Panc1 (cell line): ENCODE results near the gene PGM2.

ENCODE experiments used
- POLR2AphosphoS5 ChIP-seq: IDR thresholded peaks from 2 replicates; pipeline ENCODE4 v1.6.1; 2012; ENCODE audit warnings: mild to moderate bottlenecking, low read depth, low read length, moderate library complexity
- SIN3A ChIP-seq: IDR thresholded peaks from 2 replicates; pipeline ENCODE4 v1.6.1; 2012; ENCODE audit warnings: low read depth, mild to moderate bottlenecking, low read length, moderate library complexity, borderline replicate concordance; ENCODE audit not compliant: insufficient read depth
- TCF7L2 ChIP-seq: IDR thresholded peaks from 2 replicates; pipeline ENCODE4 v1.6.1; 2011; ENCODE audit warnings: mild to moderate bottlenecking, low read depth, low read length, inconsistent platforms
- TF ChIP-seq, protein P1 (sequence below): fragments of 450-650 bp; IDR thresholded peaks from 2 replicates; pipeline ENCODE4 v1.5.1; 2017; ENCODE audit warnings: mild to moderate bottlenecking
- TF ChIP-seq, protein P2 (sequence below), 2 experiments: IDR thresholded peaks; 2 replicates each; pipeline ENCODE4 v1.6.1; 2011 to 2012; ENCODE audit warnings: low read depth in 2 of 2, control low read depth in 1 of 2, low read length in 1 of 2, mild to moderate bottlenecking in 1 of 2, moderate library complexity in 1 of 2; ENCODE audit not compliant: insufficient read depth in 1 of 2

DNA sequence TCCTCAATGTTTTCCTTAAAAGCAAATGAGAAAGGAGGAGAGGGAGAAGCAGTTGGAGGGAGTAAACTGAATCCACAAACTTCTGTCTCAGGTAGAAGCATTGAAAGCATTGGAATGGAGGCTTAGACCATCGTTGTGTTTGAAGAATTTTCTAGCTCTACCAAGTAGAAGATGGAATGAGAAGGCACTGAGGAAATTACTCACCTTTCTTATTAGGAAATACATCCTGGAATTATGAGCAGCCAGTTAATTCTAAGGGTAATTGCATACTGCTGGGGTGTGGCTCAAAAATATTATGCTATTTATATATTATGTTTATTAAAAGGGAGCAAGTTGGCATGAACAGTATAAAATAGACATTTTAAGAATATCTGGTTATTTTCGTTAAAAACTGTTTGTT is 12.9 kb downstream of the PGM2 start:
- TF ChIP-seq, protein P1, sequence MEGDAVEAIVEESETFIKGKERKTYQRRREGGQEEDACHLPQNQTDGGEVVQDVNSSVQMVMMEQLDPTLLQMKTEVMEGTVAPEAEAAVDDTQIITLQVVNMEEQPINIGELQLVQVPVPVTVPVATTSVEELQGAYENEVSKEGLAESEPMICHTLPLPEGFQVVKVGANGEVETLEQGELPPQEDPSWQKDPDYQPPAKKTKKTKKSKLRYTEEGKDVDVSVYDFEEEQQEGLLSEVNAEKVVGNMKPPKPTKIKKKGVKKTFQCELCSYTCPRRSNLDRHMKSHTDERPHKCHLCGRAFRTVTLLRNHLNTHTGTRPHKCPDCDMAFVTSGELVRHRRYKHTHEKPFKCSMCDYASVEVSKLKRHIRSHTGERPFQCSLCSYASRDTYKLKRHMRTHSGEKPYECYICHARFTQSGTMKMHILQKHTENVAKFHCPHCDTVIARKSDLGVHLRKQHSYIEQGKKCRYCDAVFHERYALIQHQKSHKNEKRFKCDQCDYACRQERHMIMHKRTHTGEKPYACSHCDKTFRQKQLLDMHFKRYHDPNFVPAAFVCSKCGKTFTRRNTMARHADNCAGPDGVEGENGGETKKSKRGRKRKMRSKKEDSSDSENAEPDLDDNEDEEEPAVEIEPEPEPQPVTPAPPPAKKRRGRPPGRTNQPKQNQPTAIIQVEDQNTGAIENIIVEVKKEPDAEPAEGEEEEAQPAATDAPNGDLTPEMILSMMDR: no peak
- TF ChIP-seq TCF7L2 (no peak), POLR2AphosphoS5 (no peak), SIN3A (no peak)
- TF ChIP-seq, protein P2, sequence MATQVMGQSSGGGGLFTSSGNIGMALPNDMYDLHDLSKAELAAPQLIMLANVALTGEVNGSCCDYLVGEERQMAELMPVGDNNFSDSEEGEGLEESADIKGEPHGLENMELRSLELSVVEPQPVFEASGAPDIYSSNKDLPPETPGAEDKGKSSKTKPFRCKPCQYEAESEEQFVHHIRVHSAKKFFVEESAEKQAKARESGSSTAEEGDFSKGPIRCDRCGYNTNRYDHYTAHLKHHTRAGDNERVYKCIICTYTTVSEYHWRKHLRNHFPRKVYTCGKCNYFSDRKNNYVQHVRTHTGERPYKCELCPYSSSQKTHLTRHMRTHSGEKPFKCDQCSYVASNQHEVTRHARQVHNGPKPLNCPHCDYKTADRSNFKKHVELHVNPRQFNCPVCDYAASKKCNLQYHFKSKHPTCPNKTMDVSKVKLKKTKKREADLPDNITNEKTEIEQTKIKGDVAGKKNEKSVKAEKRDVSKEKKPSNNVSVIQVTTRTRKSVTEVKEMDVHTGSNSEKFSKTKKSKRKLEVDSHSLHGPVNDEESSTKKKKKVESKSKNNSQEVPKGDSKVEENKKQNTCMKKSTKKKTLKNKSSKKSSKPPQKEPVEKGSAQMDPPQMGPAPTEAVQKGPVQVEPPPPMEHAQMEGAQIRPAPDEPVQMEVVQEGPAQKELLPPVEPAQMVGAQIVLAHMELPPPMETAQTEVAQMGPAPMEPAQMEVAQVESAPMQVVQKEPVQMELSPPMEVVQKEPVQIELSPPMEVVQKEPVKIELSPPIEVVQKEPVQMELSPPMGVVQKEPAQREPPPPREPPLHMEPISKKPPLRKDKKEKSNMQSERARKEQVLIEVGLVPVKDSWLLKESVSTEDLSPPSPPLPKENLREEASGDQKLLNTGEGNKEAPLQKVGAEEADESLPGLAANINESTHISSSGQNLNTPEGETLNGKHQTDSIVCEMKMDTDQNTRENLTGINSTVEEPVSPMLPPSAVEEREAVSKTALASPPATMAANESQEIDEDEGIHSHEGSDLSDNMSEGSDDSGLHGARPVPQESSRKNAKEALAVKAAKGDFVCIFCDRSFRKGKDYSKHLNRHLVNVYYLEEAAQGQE (IDR thresholded peaks at IDR 0.05; ENCODE audit: insufficient read depth in 1 of 2, low read depth in 2 of 2, low read length in 1 of 2): no peak
